Tibial artery (tissue), 4 donors: ENCODE data around the gene SUSD6.

Experiments
- DNase-seq, 2 donors: peaks; one replicate each; pipeline ENCODE4 v3.0.0-alpha.2; 2019
- H3K27ac ChIP-seq, 2 donors: fragments of 200-600 bp; sonication (generic) in 1 of 2; 1 replicate in 1 of 2; 2 replicates in 1 of 2; pipeline ENCODE4 v1.5.1; 2018 to 2019; ENCODE audit warnings: mild to moderate bottlenecking in 1 of 2
- H3K27me3 ChIP-seq, 2 donors: fragments of 200-600 bp; sonication (generic) in 1 of 2; one replicate each; pipeline versions ENCODE4 v1.5.1 to v1.6.0; 2016 to 2019
- H3K36me3 ChIP-seq, 3 donors: fragments of 200-600 bp; sonication (generic) in 2 of 3; one replicate each; pipeline ENCODE4 v1.5.1; 2016 to 2019; ENCODE audit warnings: mild to moderate bottlenecking in 2 of 3
- H3K4me1 ChIP-seq, 4 donors: fragments of 200-600 bp; sonication (generic) in 2 of 4; 1 replicate in 3 of 4; 2 replicates in 1 of 4; pipeline ENCODE4 v1.5.1; 2016 to 2019
- H3K4me3 ChIP-seq, 2 donors: fragments of 200-600 bp; sonication (generic) in 1 of 2; 1 replicate in 1 of 2; 2 replicates in 1 of 2; pipeline ENCODE4 v1.5.1; 2018 to 2019; ENCODE audit warnings: mild to moderate bottlenecking in 2 of 2
- H3K9me3 ChIP-seq, 3 donors: fragments of 200-600 bp; sonication (generic) in 1 of 3; one replicate each; pipeline ENCODE4 v1.5.1; 2016 to 2019
- intact Hi-C: fragments of 100-400 bp; cut with DNase I; formaldehyde crosslinking; loops from one replicate; pipeline ENCODE4 v1.15.0; 2023; ENCODE audit warnings: low total_unique reads
- TF ChIP-seq, protein P1 (sequence below), 2 experiments: fragments of 200-600 bp in 1 of 2; fragments of 450-650 bp in 1 of 2; IDR thresholded peaks; one replicate each; pipeline ENCODE4 v1.5.1; 2017 to 2019; ENCODE audit warnings: antibody characterized with exemption in 2 of 2, mild to moderate bottlenecking in 1 of 2, moderate library complexity in 1 of 2

The SUSD6 gene

DNA sequence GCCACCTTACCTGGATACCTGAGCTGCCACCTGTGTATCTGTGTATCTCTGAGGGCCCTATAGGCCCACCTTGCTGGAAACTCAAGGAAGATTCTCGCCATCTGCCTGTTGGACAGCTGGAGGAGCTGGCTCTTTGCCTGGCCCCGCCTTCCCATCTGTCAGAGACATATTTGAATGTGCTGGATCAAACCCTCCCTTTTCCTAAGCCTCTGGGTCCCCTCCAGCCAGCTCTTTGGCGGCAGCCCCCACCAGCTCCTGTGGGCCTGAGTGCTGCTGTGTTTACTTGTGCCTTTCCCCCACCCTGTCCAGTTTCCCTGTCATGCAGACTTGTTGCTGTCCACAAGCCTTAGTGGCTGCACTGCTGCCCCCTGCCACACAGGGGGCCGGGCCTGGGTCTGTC lies 99.7 kb downstream of the SUSD6 start:
- H3K4me1 ChIP-seq, result peaks cover 0 to 52% (median 38%) of the 10 kb centered on the region in 4 donors
- H3K9me3 ChIP-seq, result no peaks in the 10 kb centered on the region
- no peak overlapping the region for H3K4me3 ChIP-seq
- peak overlapping the region; percentile 52 to 68 for H3K27ac ChIP-seq
- TF ChIP-seq, protein P1, sequence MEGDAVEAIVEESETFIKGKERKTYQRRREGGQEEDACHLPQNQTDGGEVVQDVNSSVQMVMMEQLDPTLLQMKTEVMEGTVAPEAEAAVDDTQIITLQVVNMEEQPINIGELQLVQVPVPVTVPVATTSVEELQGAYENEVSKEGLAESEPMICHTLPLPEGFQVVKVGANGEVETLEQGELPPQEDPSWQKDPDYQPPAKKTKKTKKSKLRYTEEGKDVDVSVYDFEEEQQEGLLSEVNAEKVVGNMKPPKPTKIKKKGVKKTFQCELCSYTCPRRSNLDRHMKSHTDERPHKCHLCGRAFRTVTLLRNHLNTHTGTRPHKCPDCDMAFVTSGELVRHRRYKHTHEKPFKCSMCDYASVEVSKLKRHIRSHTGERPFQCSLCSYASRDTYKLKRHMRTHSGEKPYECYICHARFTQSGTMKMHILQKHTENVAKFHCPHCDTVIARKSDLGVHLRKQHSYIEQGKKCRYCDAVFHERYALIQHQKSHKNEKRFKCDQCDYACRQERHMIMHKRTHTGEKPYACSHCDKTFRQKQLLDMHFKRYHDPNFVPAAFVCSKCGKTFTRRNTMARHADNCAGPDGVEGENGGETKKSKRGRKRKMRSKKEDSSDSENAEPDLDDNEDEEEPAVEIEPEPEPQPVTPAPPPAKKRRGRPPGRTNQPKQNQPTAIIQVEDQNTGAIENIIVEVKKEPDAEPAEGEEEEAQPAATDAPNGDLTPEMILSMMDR (IDR thresholded peaks at IDR 0.05), result no peak
- DNase-seq, result no peak
- no peaks in the 10 kb centered on the region for H3K27me3 ChIP-seq
- H3K36me3 ChIP-seq, result peaks cover 25 to 50% (median 29%) of the 10 kb centered on the region in 3 donors
- intact Hi-C loops, result no loop called here

DNA sequence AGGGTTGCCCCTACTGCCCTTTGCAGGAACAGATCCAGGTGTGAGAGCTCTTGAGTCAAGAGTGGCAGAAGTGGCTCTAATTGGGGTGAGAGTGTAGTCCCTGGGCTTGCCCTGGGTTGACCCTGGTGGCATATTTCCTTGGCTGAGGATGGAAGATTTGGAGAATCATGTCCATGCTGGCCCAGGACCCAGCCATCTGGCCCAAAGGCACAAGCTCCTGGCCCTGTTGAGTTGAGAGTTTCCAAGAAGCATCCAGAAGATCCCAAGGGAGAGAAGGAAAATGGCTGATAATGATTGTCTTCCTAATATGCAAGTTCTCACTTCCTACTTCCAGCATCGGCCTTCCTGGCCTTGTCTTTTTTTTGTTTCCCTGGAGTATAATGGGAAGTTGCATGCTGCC lies 100.1 kb downstream of the SUSD6 start:
- TF ChIP-seq, protein P1 (IDR thresholded peaks at IDR 0.05), result no peak
- Histone ChIP-seq H3K27ac (peak overlapping the region; percentile 52 to 68), H3K4me3 (no peak overlapping the region), H3K36me3 (peaks cover 25 to 46% (median 29%) of the 10 kb centered on the region in 3 donors), H3K9me3 (no peaks in the 10 kb centered on the region), H3K27me3 (no peaks in the 10 kb centered on the region), H3K4me1 (peaks cover 0 to 52% (median 41%) of the 10 kb centered on the region in 4 donors)
- intact Hi-C loops, result no loop called here
- no peak for DNase-seq

DNA sequence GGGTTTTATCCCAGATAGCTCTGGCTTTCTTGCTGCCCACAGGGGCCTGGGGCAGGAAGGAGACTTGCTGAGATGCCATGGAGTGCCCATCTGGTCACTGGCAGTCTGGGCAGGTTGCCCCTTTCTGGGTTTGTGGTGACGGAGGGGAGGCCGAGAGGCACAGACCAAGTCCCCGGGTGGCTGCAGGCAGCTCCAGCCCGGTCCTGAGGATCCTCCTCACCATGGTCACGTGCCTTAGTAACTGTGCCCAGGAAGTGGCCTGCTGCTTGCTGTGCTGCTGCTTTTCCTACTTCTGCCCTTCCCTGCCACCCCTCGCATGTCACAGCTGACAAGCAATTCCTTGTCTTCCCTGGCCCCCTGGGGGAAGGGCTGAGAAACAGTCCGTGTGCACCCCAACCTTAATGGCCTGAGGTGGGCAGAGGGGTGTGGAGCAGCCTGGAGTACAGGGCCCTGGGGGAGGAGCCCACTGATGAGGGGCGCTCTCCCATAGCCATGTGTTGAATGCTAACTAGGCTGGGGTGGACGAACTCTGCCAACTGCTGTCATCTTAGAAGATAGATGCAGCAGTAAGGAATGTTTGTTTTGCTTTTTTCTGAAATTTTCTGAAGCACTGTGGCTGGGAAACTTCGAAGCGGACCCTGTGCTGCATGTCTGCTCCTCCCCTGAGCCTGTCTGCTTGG lies 100.6 kb downstream of the SUSD6 start:
- TF ChIP-seq, protein P1 (IDR thresholded peaks at IDR 0.05), result no peak
- peaks cover 25 to 43% (median 28%) of the 10 kb centered on the region in 3 donors for H3K36me3 ChIP-seq
- DNase-seq, result peak; percentile 41 to 78
- no peaks in the 10 kb centered on the region for H3K9me3 ChIP-seq
- peak overlapping the region; percentile 52 to 68 for H3K27ac ChIP-seq
- H3K4me1 ChIP-seq, result peaks cover 0 to 54% (median 46%) of the 10 kb centered on the region in 4 donors
- intact Hi-C loops, result no loop called here
- H3K27me3 ChIP-seq, result no peaks in the 10 kb centered on the region
- peak overlapping the region in 1 of 2 donors; percentile 3 for H3K4me3 ChIP-seq

DNA sequence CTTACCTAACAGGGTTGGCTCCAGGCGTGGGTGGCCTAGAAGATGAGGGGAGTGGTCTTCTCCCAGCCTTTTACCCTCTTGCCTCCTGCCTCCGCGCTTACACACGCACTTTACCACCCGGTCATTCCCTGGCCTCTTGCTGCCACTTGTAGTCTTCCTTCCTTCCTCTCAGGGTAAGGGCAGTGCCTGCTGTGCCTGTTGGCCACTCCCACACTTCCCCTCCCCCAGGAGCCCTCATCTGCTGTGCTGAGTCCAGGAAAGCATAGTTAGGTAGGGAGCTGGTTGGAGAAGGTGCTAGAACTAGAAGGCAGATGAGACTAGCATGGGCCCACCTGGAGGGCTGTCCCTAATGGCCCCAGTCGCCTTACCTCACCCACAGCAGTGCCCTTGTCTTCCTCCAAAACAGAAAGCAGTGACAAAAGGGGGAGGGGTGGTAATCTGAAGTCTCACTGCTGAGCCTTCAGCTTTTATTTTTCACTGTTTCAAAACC lies 101.2 kb downstream of the SUSD6 start:
- Histone ChIP-seq H3K9me3 (no peaks in the 10 kb centered on the region), H3K27me3 (no peaks in the 10 kb centered on the region), H3K4me3 (peak overlapping the region in 1 of 2 donors; percentile 3), H3K36me3 (peaks cover 22 to 43% (median 25%) of the 10 kb centered on the region in 3 donors), H3K4me1 (peaks cover 0 to 56% (median 47%) of the 10 kb centered on the region in 4 donors), H3K27ac (peak overlapping the region; percentile 52 to 68)
- TF ChIP-seq, protein P1 (IDR thresholded peaks at IDR 0.05), result no peak
- intact Hi-C loops, result no loop called here
- DNase-seq, result peak in 1 of 2 donors; percentile 56

DNA sequence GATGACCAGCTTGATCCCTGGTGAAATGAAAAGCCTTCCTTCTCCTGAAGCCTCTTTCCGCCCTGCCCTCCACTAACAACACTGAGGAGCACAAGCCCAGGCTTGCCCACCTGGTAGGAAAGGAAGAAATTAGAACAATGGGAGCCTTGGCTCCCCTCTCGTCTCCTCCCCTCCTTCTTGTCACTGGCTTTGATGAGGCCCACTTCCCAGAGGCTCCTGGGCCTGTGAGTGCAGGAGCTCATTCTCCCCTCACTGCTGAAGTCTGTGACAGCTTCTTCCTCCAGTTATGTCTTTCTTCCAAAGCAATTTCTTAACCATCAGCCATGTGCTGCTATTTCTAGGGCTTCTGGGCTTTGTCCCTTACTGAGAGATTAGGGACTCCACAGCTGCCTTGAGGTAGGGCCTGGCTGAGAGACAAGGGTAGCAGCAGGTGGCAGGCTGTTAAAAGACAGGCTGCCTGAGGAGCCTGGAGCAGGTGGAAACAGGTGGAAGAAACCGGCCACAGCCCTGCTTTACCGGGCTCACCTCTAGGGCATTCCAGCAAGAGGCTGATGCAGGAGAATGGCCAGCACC lies 101.9 kb downstream of the SUSD6 start:
- intact Hi-C loops, result no loop called here
- Histone ChIP-seq H3K4me1 (peaks cover 0 to 56% (median 47%) of the 10 kb centered on the region in 4 donors), H3K27ac (peak overlapping the region; percentile 52 to 68), H3K9me3 (no peaks in the 10 kb centered on the region), H3K36me3 (peaks cover 18 to 42% (median 25%) of the 10 kb centered on the region in 3 donors), H3K4me3 (no peak overlapping the region), H3K27me3 (no peaks in the 10 kb centered on the region)
- TF ChIP-seq, protein P1 (IDR thresholded peaks at IDR 0.05), result no peak
- no peak for DNase-seq
